Measurements from ENCODE around the gene BTG1.

The BTG1 gene

GRCh38 chr12:92145481-92145730, 240 bp downstream of the BTG1 start:
- no peaks in the 10 kb centered on the region for H3K27me3 ChIP-seq (ENCODE audit: insufficient read depth, low read length)
- peaks cover 57% of the 10 kb centered on the region for H3K4me1 ChIP-seq (ENCODE audit: insufficient read depth, low read length, severe bottlenecking)
- H3K79me2 ChIP-seq (ENCODE audit: insufficient read depth, low read length), result peaks cover 63% of the 10 kb centered on the region

GRCh38 chr12:92144631-92145480, 790 bp downstream of the BTG1 start:
- Histone ChIP-seq H3K27ac (ENCODE audit: low read depth, low read length, poor library complexity, severe bottlenecking) (peak overlapping the region; percentile 83), H3K4me3 (ENCODE audit: low read depth, low read length, poor library complexity, severe bottlenecking) (peak overlapping the region; percentile 90), H2AFZ (ENCODE audit: low read length) (no peak overlapping the region), H3F3A (ENCODE audit: insufficient read depth, low read length) (no peaks in the 10 kb centered on the region; the same call in 1 of the 2 replicates), H3K27me3 (ENCODE audit: insufficient read depth, low read length) (no peaks in the 10 kb centered on the region), H3K4me1 (ENCODE audit: insufficient read depth, low read length, severe bottlenecking) (peaks cover 57% of the 10 kb centered on the region), H3K9me2 (ENCODE audit: low read depth, low read length) (no peaks in the 10 kb centered on the region), H4K20me1 (ENCODE audit: insufficient read depth, low read length) (no peaks in the 10 kb centered on the region), H3K9me3 (ENCODE audit: low read length) (no peaks in the 10 kb centered on the region), H3K79me2 (ENCODE audit: insufficient read depth, low read length) (peaks cover 68% of the 10 kb centered on the region), H3K4me2 (ENCODE audit: low read length) (peak overlapping the region; percentile 97), H3K9ac (ENCODE audit: low read length) (peak overlapping the region; percentile 77), H3K36me3 (ENCODE audit: insufficient read depth, low read length) (peaks cover 50% of the 10 kb centered on the region)
- TF ChIP-seq EZH2 (IDR thresholded peaks at IDR 0.05; ENCODE audit: borderline replicate concordance, low read length) (no peak), CTCF (IDR thresholded peaks at IDR 0.05; ENCODE audit: low read length) (peak; percentile 38; the same call in 1 of the 2 replicates)

More at GRCh38 chr12:92145481-92145730, 240 bp downstream of the BTG1 start:
- Histone ChIP-seq H4K20me1 (ENCODE audit: insufficient read depth, low read length) (no peaks in the 10 kb centered on the region), H3K9me2 (ENCODE audit: low read depth, low read length) (no peaks in the 10 kb centered on the region), H3K4me3 (ENCODE audit: low read depth, low read length, poor library complexity, severe bottlenecking) (peak overlapping the region; percentile 90), H3K4me2 (ENCODE audit: low read length) (peak overlapping the region; percentile 97), H3K27ac (ENCODE audit: low read depth, low read length, poor library complexity, severe bottlenecking) (peak overlapping the region; percentile 83), H2AFZ (ENCODE audit: low read length) (no peak overlapping the region), H3K36me3 (ENCODE audit: insufficient read depth, low read length) (peaks cover 48% of the 10 kb centered on the region), H3K9me3 (ENCODE audit: low read length) (no peaks in the 10 kb centered on the region), H3F3A (ENCODE audit: insufficient read depth, low read length) (no peaks in the 10 kb centered on the region; the same call in 1 of the 2 replicates), H3K9ac (ENCODE audit: low read length) (peak overlapping the region; percentile 77)
- TF ChIP-seq EZH2 (IDR thresholded peaks at IDR 0.05; ENCODE audit: borderline replicate concordance, low read length), result no peak
- no peak for TF ChIP-seq CTCF (IDR thresholded peaks at IDR 0.05; ENCODE audit: low read length)

- Histone ChIP-seq H3K9me3 (ENCODE audit: low read length) (no peaks in the 10 kb centered on the region), H3K36me3 (ENCODE audit: insufficient read depth, low read length) (peaks cover 57% of the 10 kb centered on the region), H3F3A (ENCODE audit: insufficient read depth, low read length) (no peaks in the 10 kb centered on the region; the same call in 1 of the 2 replicates), H3K27ac (ENCODE audit: low read depth, low read length, poor library complexity, severe bottlenecking) (peak overlapping the region; percentile 83), H2AFZ (ENCODE audit: low read length) (no peak overlapping the region), H3K4me2 (ENCODE audit: low read length) (peak overlapping the region; percentile 97), H3K4me3 (ENCODE audit: low read depth, low read length, poor library complexity, severe bottlenecking) (peak overlapping the region; percentile 90), H3K4me1 (ENCODE audit: insufficient read depth, low read length, severe bottlenecking) (peaks cover 57% of the 10 kb centered on the region), H3K9ac (ENCODE audit: low read length) (peak overlapping the region; percentile 77), H3K9me2 (ENCODE audit: low read depth, low read length) (no peaks in the 10 kb centered on the region), H4K20me1 (ENCODE audit: insufficient read depth, low read length) (no peaks in the 10 kb centered on the region), H3K79me2 (ENCODE audit: insufficient read depth, low read length) (peaks cover 77% of the 10 kb centered on the region), H3K27me3 (ENCODE audit: insufficient read depth, low read length) (no peaks in the 10 kb centered on the region)
- TF ChIP-seq CTCF (IDR thresholded peaks at IDR 0.05; ENCODE audit: low read length) (peak; percentile 92), EZH2 (IDR thresholded peaks at IDR 0.05; ENCODE audit: borderline replicate concordance, low read length) (no peak)
These were observed 1.7 kb downstream of the BTG1 start for GRCh38 chr12:92143686-92144630.
